Lower lobe of right lung (tissue), 2 donors: ENCODE measurements around the gene NOTCH1. TPM values are rescaled to one million over a fixed set of nuclear protein-coding genes. Genes with fewer than 3 reads are reported as not detected.

Source experiments
- ATAC-seq, 2 donors: fragments of 200-7000 bp; cut with Tn5 transposase; one replicate each; pipeline ENCODE4 v1.9.1; 2020 to 2022; ENCODE audit warnings: mild to moderate bottlenecking in 2 of 2, moderate library complexity in 2 of 2
- DNase-seq: peaks from one replicate; pipeline ENCODE4 v3.0.0-alpha.2; 2020
- H3K27ac ChIP-seq: fragments of 200-600 bp; one replicate; pipeline ENCODE4 v1.8.0; 2022
- H3K27me3 ChIP-seq: fragments of 200-600 bp; one replicate; pipeline ENCODE4 v1.8.0; 2022; ENCODE audit warnings: low read depth
- H3K36me3 ChIP-seq: fragments of 200-600 bp; one replicate; pipeline ENCODE4 v1.8.0; 2022; ENCODE audit warnings: mild to moderate bottlenecking
- H3K4me1 ChIP-seq: fragments of 200-600 bp; one replicate; pipeline ENCODE4 v1.8.0; 2022
- H3K4me3 ChIP-seq: fragments of 200-600 bp; one replicate; pipeline ENCODE4 v1.8.0; 2022; ENCODE audit warnings: mild to moderate bottlenecking
- H3K9me3 ChIP-seq: fragments of 200-600 bp; one replicate; pipeline ENCODE4 v1.8.0; 2022
- intact Hi-C: fragments of 100-400 bp; cut with DNase I; formaldehyde crosslinking; loops from one replicate; pipeline ENCODE4 v1.11.0; 2022
- total RNA-seq: library from RNA; stranded (reverse); fragmentation: NEBNext Ultra II Directional; extraction: Animal tissue kit (Norgen Biotek cat#: 25700); gene quantifications from one replicate; pipeline ENCODE4 v1.2.1, GENCODE V29; 2021
- TF ChIP-seq, protein P1 (sequence below): fragments of 200-600 bp; IDR thresholded peaks from one replicate; pipeline ENCODE4 v1.8.0; 2022; ENCODE audit warnings: antibody characterized with exemption, mild to moderate bottlenecking
- donor health status: DM: no; HTN: yes; CAD: no; lungs with severe emphysema.

NOTCH1 gene
- total RNA-seq, 1 donor from 2014 or later, result 91.4 TPM

DNA sequence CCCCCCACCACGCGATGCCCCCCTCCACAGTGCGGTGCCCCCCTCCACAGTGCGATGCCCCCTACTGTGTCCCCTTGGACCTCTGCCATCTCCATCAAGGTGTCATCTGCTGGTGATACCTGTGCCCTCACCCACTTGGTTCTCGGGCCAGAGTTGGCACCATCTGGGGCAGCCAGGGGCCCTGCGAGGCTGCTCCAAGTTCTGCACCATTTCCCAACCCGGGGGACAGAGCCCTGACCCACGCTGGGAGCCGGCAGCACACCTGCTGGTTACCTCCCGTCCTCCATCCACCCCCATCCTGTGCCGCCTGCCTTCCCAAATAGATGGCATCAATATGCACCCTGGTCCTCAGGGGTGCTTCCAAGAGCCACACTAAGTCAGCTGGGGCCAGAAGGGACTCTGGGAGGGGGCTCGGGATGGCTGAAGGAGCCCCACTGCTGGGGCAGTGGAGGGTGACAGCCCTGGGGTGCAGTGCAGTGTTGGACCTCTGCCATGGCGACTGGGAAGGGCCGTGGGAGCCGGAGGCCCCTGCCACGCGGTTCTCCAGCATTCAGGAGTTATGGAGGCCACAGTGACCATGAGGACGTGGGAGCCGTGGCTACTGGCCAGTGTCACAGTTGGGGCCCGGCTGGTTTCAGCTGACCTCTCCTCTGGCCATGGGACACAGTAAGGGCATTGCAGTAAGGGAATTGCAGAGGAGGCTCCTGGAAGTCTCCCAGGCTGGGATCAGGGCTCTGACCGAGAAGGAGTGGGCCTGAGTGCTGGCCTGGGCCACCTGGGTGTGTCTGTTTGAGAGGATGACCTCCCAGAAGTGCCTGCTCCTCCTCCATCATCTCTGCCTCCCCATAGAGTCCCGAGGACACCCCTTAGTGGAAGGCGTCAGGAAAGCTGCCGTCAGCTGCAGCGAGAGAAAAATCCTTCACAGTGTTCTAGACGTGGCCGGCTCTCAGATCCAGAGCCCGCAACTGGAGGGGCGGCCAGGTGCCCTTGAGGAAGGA is 44.2 kb upstream of the NOTCH1 start:
- Histone ChIP-seq H3K9me3 (no peaks in the 10 kb centered on the region), H3K27me3 (no peaks in the 10 kb centered on the region), H3K4me3 (no peak overlapping the region), H3K36me3 (no peaks in the 10 kb centered on the region), H3K27ac (no peak overlapping the region), H3K4me1 (peaks cover 51% of the 10 kb centered on the region)
- intact Hi-C loops, result no loop called here
- no peak for ATAC-seq
- TF ChIP-seq, protein P1, sequence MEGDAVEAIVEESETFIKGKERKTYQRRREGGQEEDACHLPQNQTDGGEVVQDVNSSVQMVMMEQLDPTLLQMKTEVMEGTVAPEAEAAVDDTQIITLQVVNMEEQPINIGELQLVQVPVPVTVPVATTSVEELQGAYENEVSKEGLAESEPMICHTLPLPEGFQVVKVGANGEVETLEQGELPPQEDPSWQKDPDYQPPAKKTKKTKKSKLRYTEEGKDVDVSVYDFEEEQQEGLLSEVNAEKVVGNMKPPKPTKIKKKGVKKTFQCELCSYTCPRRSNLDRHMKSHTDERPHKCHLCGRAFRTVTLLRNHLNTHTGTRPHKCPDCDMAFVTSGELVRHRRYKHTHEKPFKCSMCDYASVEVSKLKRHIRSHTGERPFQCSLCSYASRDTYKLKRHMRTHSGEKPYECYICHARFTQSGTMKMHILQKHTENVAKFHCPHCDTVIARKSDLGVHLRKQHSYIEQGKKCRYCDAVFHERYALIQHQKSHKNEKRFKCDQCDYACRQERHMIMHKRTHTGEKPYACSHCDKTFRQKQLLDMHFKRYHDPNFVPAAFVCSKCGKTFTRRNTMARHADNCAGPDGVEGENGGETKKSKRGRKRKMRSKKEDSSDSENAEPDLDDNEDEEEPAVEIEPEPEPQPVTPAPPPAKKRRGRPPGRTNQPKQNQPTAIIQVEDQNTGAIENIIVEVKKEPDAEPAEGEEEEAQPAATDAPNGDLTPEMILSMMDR, result no peak
- DNase-seq, result no peak

DNA sequence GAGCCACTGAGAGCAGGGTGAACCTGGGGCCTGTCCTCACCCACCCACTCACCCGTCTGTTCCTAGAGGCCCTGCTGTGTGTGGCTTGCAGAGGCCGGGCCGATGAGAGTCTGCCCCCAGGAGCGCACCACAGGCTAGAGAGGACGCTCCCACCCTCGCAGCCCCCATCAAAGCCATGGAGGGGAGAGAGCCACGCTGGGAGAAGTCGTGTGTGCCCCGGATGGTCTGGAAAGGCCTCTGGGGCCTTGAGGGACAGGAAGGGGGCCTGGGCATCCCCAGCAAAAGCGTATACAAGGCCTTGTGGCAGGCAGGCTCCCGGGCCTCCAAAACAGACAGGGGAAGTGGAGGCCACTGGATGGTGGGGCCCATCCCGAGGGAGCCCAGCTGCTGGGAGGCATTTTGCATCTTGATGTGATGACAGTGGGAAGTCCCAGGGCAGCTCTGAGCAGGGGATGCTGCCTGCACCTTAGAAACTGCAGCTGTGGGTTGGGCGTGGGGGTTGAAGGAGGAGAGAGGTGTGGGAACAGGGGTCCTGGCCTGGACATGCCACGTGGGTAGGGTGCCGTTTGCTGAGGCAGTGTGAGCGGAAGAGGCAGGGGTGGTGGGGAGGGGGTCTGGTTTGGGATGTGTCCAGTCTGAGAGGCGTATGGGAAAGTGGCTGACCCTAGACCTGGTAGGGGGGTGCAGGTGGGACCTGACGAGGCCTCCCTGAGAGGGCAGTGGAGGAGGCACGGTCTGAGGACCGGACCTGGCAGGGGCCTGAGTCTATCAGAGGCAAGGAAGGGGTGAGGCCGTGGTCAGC is 43.0 kb upstream of the NOTCH1 start:
- TF ChIP-seq, protein P1, result no peak
- Histone ChIP-seq H3K4me1 (peaks cover 57% of the 10 kb centered on the region), H3K27ac (no peak overlapping the region), H3K36me3 (no peaks in the 10 kb centered on the region), H3K4me3 (no peak overlapping the region), H3K9me3 (no peaks in the 10 kb centered on the region), H3K27me3 (no peaks in the 10 kb centered on the region)
- ATAC-seq, result no peak
- DNase-seq, result no peak
- intact Hi-C loops, result no loop called here

DNA sequence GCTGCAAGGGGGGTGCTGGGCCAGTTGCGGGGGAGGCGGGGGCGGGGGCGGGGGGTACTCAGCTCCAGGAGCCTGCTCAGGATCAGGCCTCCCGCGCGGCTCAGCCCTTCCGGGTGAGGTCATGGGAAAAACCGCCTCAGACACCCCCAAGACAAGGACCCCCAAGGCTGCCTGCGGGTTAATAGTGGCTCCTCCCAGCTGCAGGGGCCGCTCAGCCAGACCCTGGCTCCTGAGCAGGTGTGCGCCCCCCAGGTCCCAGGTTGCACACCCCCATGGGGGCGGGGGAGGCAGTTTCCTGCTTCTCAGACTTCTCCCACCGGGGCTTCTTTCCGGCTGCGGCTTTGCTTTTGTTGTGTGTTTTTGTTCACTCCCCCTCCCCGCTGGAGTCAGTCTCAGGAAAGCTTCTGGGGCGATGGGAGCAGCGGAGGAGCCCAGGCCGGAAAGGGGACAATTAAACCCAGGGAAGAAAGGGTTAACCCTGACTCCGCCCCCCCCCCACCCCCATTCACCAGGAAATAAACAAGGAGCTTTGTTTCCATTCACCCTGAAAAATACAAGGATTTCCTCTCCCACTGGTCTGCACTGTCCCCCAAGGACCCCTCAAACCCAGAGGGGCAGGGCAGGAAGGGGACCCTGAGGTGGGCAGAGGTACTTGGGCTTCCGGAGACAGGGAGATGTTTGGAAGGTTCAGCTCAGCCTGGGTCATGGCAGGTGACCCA is 42.3 kb upstream of the NOTCH1 start:
- Histone ChIP-seq H3K27me3 (no peaks in the 10 kb centered on the region), H3K4me1 (peaks cover 57% of the 10 kb centered on the region), H3K4me3 (no peak overlapping the region), H3K9me3 (no peaks in the 10 kb centered on the region), H3K27ac (no peak overlapping the region), H3K36me3 (no peaks in the 10 kb centered on the region)
- intact Hi-C loops, result no loop called here
- DNase-seq (no peak), ATAC-seq (no peak)
- TF ChIP-seq, protein P1, result no peak

DNA sequence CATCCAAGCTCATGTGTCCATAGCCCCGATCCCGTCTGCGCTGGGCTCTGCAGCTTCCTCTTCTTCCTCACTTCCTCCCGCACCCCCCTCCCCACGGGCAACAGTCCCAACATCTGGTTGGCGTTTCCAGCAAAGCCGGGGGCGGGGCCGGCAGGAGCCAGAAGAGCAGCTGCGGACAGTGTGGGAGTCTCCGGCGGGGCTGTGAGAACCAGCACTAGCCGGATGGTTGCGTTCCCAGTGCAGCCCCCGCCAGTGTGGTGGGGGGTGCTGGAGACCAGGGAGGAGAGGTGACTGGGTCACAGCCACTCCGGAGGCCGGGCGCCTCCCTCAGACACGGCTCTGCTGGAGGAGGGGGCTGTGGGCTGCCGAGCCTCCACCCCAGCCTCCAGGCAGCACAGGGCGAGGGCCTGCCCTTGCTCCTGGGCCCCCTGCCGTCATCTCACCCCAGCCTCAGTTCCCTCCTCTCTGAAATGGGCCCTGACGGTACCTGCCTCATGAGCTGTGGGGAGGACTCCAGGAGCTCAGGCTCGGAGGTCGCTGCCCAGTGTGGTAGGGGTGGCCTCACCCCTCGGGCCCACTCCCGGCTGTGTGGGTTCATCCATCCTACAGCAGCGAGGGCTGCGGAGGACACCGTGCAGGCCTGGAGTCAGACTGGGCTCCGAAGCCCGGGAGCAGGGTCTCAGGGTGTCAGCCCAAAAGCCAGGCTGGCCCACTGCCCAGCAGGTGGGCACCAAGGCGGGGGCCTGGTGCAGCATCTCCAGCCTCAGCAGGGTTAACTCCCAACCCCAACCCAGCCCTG is 41.5 kb upstream of the NOTCH1 start:
- DNase-seq (peak; percentile 84), ATAC-seq (peak; percentile 38 to 40)
- Histone ChIP-seq H3K9me3 (no peaks in the 10 kb centered on the region), H3K27me3 (no peaks in the 10 kb centered on the region), H3K4me3 (no peak overlapping the region), H3K4me1 (peaks cover 57% of the 10 kb centered on the region), H3K36me3 (no peaks in the 10 kb centered on the region), H3K27ac (no peak overlapping the region)
- TF ChIP-seq, protein P1, result no peak
- intact Hi-C loops, result no loop called here
